Bone marrow (tissue), 2 donors: ENCODE results near the gene JPH3.
"Not testable (repeated sequence)": the region's sequence is repeated elsewhere in the genome, so short reads cannot be mapped to it uniquely, and the experiment has no call there.

Experiments
- DNase-seq, 2 donors: peaks; one replicate each; lab custom pipeline; 2025; lab: John Stamatoyannopoulos, UW

The JPH3 gene

GRCh38 chr16:87715658-87716057, 113.3 kb downstream of the JPH3 start:
- DNase-seq: no peak

- DNase-seq: not testable (repeated sequence)
Observed at GRCh38 chr16:87718831-87719230, 116.5 kb downstream of the JPH3 start.

- no peak for DNase-seq
Observed at GRCh38 chr16:87720446-87720845, 118.1 kb downstream of the JPH3 start.

GRCh38 chr16:87721622-87722585, 119.6 kb downstream of the JPH3 start:
- no peak for DNase-seq

DNA sequence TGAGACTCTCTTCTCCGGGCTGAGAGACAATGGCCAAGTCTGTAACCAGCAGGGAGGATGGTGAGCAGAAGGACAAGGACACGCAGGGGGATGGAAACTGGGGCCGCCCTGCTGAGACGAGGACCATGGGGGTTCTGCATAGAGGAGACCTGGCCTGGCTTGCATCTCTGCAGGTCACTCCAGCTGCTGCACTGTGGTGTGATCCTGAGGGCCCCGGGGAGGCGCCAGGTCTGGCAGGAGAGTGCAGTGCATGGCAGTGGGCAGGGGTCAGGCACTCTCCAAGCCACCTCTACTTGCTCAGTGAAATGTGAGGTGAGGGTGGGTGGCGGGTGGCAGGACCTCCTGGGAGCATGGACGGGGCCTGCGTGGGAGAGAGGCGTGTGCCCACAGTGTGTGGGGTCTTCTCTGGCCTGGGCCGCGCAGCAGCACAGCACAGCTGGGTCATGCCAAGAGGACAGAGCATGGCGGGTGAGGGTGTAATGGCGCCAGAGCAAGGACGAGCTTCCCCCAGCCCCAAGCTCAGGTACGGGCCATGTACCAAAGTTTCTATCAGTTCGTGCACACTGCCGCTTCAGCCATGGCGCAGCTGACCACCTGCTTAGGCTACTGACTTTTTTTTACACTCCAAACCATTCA, 120.4 kb downstream of the JPH3 start:
- DNase-seq: no peak

DNA sequence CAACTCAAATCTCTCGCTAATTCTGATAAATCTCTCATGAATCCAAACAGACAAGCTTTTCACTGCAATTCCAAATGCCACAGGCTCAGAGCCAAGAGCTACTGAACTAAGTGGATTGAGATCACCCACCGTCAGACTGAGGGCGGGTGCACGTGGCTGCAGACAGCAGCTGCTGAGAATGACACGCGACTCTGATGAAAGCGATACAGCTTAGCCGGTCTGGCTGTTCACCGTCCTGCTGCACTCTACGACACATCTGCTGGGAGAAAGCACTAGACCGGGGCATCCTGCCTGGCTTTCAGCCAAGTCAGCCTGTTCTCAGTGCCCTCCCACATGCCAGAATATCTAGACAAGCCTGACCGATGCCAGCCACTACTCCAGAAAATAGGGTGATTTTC, 120.9 kb downstream of the JPH3 start:
- peak in 1 of 2 donors; percentile 8 for DNase-seq

DNA sequence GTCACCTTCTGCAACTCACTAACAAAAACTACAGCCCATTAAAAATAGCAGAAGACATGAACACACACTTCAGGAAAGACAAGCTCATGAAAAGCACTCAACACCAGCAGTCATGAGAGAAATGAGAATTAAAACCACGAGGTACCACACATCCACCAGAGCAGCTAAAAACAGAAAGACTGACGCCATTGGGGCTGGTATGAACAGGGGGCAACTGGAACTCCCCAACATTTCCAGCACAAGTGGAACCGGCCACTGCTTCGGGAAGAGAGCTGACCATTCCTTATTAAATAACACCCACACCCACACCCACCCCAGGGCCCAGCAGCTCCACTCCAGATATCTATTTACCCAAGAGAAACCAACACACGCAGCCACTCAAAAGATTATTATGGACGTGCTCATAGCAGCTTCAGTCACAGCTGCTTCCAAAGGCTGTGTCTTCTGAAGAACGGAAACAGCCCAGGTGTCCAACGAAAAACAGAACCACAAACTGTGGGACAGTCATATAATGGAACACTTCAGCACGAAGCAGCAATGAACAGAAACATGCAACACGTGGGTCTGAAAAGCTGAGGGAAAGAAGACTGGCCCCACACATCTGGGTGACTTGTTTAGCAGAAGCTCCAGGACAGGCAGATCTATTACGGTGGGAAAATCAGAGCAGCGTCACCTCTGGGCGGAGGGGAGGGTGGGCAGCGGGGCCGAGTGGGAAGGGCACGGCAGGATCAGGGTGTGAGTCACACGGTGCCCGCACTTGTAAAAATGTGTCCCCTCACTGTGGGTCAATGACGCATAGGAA, 122.4 kb downstream of the JPH3 start:
- DNase-seq: no peak

GRCh38 chr16:87725596-87726235, 123.4 kb downstream of the JPH3 start:
- no peak for DNase-seq

DNA sequence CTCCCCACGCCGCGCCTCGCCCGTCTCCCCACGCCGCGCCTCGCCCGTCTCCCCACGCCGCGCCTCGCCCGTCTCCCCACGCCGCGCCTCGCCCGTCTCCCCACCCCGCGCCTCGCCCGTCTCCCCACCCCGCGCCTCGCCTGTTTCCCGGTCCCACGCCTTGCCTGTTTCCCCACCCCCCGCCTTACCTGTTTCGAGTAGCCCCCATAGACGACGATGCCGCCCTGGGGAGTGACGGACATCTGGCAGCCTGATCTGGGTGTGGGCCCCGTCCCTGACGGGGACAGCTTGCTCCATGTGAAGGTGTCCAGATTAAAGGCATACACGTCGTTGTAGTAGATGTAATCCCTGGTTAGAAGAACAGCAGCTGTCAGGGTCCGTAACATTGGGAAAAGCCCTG, 124.3 kb downstream of the JPH3 start:
- DNase-seq: not testable (repeated sequence)

DNA sequence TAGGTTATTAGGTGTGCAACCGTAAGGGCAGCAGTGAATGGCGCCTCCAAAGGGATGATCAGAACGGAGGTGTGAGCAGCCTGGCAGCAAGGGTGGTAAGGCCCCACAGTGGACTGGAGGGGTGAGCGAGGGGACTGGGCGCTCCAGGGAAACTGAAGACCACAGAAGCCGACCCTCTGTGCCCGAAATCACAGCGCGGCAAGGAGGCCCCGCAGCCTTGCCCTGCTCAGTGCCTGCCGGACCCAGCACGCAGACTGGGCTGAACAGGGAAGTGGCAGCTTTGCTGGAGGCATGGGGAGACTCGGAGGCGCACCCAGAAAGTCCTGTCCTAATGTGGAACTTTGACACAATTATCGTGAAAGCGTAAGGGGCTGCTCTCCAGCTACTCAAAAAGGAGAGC, 125.0 kb downstream of the JPH3 start:
- no peak for DNase-seq

- DNase-seq: no peak
Observed at GRCh38 chr16:87728026-87728425, 125.7 kb downstream of the JPH3 start.

- no peak for DNase-seq
Observed at GRCh38 chr16:87729266-87729954, 127.1 kb downstream of the JPH3 start.

DNA sequence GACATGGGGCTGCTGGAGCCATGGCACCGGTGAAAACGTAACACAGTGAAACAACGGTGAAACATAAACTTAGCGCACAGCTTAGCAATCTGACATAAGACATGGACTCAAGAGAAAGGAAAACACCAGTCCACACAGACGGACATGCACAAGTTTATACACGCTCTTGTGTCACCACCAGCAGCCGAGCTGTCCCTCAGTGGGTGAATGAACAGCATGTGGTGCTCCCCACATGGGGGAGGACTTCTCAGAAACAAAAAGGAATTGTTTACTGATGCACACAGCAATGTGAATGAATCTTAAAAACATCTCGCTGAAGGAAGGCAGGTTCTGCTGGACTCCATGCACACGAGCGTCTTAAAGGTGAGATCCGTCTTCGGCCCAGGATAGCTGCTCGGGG, 129.3 kb downstream of the JPH3 start:
- no peak for DNase-seq

GRCh38 chr16:87733190-87733589, 130.9 kb downstream of the JPH3 start:
- DNase-seq: no peak

DNA sequence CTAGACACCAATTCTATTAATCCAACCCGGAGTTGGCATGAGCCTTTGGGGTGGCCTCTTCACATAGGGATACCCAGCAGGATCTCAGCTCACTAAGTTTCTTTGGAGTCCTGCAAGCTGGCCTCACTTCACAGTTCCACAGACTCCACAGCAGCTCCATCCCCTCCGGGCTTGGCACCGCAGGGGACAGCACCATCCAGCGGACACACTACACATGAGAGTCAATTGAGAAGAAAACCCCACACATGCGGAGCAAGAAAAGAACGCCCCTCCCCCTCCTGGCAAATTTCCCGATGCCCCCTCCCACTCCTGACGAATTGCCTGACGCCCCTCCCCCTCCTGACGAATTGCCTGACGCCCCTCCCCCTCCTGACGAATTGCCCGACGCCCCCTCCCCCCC, 132.3 kb downstream of the JPH3 start:
- no peak for DNase-seq

GRCh38 chr16:87735270-87736007, 133.1 kb downstream of the JPH3 start:
- no peak for DNase-seq

GRCh38 chr16:87736008-87736382, 133.7 kb downstream of the JPH3 start:
- no peak for DNase-seq

- no peak for DNase-seq
Observed at GRCh38 chr16:87739801-87740200, 137.5 kb downstream of the JPH3 start.

GRCh38 chr16:87740441-87740840, 138.1 kb downstream of the JPH3 start:
- DNase-seq: no peak

DNA sequence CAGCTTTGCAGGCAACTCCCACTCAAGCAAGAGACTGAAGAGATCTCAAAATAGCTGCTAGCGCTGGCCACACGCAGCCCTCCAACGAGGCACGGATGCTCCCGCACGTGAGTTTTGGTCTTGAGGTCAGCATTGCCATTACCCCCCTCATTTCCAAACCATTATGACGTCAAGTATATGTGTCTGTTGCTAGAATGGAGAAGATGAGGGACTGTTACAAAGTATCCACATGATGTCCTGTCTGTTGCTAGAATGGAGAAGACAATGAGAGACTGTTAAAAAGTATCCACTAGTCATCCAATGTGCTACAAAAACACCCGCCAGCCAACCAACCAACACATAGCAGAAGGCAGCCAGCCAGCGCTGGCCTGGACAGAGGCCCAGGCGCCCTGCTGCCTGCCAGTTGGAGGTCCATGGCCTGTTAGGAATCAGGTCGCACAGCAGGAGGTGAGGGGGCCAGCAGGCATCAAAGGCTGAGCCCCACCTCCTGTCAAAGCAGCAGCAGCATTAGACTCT, 138.7 kb downstream of the JPH3 start:
- no peak for DNase-seq
